Femur (tissue), 1 donor: ENCODE data around the gene THBS2.
A peak's percentile ranks its signal among the peaks of the same experiment; 100 is the strongest.

Experiments
- DNase-seq: peaks from one replicate; pipeline ENCODE4 v3.0.0-alpha.2; 2017

Gene THBS2

GRCh38 chr6:169247991-169248390 lies 5.7 kb downstream of the THBS2 start:
- DNase-seq: no peak

- no peak for DNase-seq
Observed at GRCh38 chr6:169247419-169247818, 6.2 kb downstream of the THBS2 start.

GRCh38 chr6:169246445-169246844 lies 7.2 kb downstream of the THBS2 start:
- DNase-seq: no peak

- no peak for DNase-seq
Observed at GRCh38 chr6:169244684-169245383, 8.8 kb downstream of the THBS2 start.

GRCh38 chr6:169243661-169244060 lies 10.0 kb downstream of the THBS2 start:
- no peak for DNase-seq

GRCh38 chr6:169243186-169243585 lies 10.5 kb downstream of the THBS2 start:
- no peak for DNase-seq

- DNase-seq: no peak
Observed at GRCh38 chr6:169241688-169242350, 11.8 kb downstream of the THBS2 start.

GRCh38 chr6:169240591-169241390 lies 12.9 kb downstream of the THBS2 start:
- no peak for DNase-seq

GRCh38 chr6:169240125-169240524 lies 13.5 kb downstream of the THBS2 start:
- DNase-seq: no peak

- DNase-seq: no peak
Observed at GRCh38 chr6:169239181-169239580, 14.5 kb downstream of the THBS2 start.

GRCh38 chr6:169238766-169239165 lies 14.9 kb downstream of the THBS2 start:
- DNase-seq: no peak

- no peak for DNase-seq
Observed at GRCh38 chr6:169237496-169238134, 16.0 kb downstream of the THBS2 start.

- no peak for DNase-seq
Observed at GRCh38 chr6:169236988-169237387, 16.7 kb downstream of the THBS2 start.

GRCh38 chr6:169236545-169236944 lies 17.1 kb downstream of the THBS2 start:
- peak; percentile 9 for DNase-seq

GRCh38 chr6:169235286-169235685 lies 18.4 kb downstream of the THBS2 start:
- DNase-seq: peak; percentile 21

GRCh38 chr6:169234634-169235033 lies 19.0 kb downstream of the THBS2 start:
- peak; percentile 13 for DNase-seq

- DNase-seq: no peak
Observed at GRCh38 chr6:169233832-169234231, 19.8 kb downstream of the THBS2 start.

- DNase-seq: no peak
Observed at GRCh38 chr6:169233181-169233580, 20.5 kb downstream of the THBS2 start.

GRCh38 chr6:169232507-169232931 lies 21.1 kb downstream of the THBS2 start:
- peak; percentile 20 for DNase-seq

- DNase-seq: peak; percentile 26
Observed at GRCh38 chr6:169231790-169232506, 21.7 kb downstream of the THBS2 start.

GRCh38 chr6:169230946-169231789 lies 22.5 kb downstream of the THBS2 start:
- peak; percentile 35 for DNase-seq

- DNase-seq: peak; percentile 19
Observed at GRCh38 chr6:169230322-169230665, 23.4 kb downstream of the THBS2 start.
